ENCODE results near the gene KCND3.

- no peak for TF ChIP-seq POLR2AphosphoS5 (IDR thresholded peaks at IDR 0.05; ENCODE audit: borderline replicate concordance, low read depth, low read length)
- no peak for TF ChIP-seq EZH2 (IDR thresholded peaks at IDR 0.05)
Observed at GRCh38 chr1:111968511-111968910, 21.0 kb downstream of the KCND3 start.

All from SK-N-MC (cell line).